ENCODE measurements around the gene RREB1. TPM values are rescaled to one million over a fixed set of nuclear protein-coding genes. Genes with fewer than 3 reads are reported as not detected.

The RREB1 gene
- total and polyA plus RNA-seq, 2 experiments from 2014 or later, result 8.5 to 25.5 TPM

DNA sequence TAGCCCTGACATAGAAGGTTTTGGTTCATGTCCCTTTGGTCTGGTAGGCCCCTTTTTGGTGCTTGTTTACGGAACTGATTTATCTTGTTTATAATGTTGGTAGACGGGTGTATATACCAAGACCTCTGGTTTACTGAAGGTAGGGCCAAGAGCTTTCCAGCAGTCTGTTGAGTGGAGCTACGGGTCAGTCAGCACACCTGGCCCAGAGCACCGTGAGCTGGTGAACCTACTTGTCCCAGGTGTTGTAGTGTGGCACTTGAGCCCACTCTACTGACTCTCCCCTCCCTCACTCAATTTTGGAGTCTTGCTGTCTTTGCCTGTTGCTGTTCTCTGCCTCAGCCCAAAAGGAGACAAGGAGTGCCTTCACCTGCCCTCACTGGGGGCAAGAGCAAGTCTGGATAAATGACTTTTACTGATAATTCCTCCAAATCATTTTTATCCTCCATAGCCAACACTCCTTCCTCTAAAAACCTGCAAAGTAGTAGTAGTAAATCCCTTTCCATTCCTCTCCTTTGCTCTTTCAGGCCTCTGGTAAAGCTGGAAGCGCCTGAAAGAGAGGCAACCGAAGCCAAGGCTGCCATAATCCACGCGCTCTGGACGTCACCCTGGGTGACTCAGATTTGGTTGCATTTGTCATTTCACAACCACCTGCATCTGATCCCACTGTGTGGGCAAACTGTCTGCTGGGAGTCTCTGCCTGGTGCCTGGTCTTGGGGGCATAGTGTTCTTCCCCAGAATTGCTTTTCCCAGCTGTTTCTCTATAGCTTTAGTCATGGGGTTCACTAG lies 22.2 kb downstream of the RREB1 start:
- Mint-ChIP-seq H3K27ac (no peak overlapping the region; the same call in 1 of the 2 replicates), H3K27me3 (ENCODE audit: insufficient read depth, low read depth, poor library complexity) (peaks cover 4% of the 10 kb centered on the region), H3K4me3 (no peak overlapping the region), H3K4me1 (peaks cover 27% of the 10 kb centered on the region), H3K9me3 (no peaks in the 10 kb centered on the region; the same call in 2 of the 3 replicates), H3K36me3 (ENCODE audit: low read depth) (peaks cover 4% of the 10 kb centered on the region)
- ATAC-seq (no peak), DNase-seq (ENCODE audit: low spot score) (no peak)
- TF ChIP-seq CREB1 (CRISPR knock-in tag; IDR thresholded peaks at IDR 0.05; ENCODE audit: low read depth) (no peak), EZH2phosphoT487 (IDR thresholded peaks at IDR 0.05; ENCODE audit: unreplicated experiment) (no peak), NANOG (IDR thresholded peaks at IDR 0.05; ENCODE audit: borderline replicate concordance) (no peak), EZH2 (IDR thresholded peaks at IDR 0.05; ENCODE audit: low read depth, unreplicated experiment) (no peak), CTCF (conservative IDR thresholded peaks at IDR 0.05; ENCODE audit: low read depth in 2 of 2) (no peak), ETS1 (IDR thresholded peaks at IDR 0.05) (no peak), STAT1 (IDR thresholded peaks at IDR 0.05; ENCODE audit: unreplicated experiment) (no peak), POLR2AphosphoS5 (IDR thresholded peaks at IDR 0.05; ENCODE audit: low read depth) (no peak)
- TF ChIP-seq, protein P1, sequence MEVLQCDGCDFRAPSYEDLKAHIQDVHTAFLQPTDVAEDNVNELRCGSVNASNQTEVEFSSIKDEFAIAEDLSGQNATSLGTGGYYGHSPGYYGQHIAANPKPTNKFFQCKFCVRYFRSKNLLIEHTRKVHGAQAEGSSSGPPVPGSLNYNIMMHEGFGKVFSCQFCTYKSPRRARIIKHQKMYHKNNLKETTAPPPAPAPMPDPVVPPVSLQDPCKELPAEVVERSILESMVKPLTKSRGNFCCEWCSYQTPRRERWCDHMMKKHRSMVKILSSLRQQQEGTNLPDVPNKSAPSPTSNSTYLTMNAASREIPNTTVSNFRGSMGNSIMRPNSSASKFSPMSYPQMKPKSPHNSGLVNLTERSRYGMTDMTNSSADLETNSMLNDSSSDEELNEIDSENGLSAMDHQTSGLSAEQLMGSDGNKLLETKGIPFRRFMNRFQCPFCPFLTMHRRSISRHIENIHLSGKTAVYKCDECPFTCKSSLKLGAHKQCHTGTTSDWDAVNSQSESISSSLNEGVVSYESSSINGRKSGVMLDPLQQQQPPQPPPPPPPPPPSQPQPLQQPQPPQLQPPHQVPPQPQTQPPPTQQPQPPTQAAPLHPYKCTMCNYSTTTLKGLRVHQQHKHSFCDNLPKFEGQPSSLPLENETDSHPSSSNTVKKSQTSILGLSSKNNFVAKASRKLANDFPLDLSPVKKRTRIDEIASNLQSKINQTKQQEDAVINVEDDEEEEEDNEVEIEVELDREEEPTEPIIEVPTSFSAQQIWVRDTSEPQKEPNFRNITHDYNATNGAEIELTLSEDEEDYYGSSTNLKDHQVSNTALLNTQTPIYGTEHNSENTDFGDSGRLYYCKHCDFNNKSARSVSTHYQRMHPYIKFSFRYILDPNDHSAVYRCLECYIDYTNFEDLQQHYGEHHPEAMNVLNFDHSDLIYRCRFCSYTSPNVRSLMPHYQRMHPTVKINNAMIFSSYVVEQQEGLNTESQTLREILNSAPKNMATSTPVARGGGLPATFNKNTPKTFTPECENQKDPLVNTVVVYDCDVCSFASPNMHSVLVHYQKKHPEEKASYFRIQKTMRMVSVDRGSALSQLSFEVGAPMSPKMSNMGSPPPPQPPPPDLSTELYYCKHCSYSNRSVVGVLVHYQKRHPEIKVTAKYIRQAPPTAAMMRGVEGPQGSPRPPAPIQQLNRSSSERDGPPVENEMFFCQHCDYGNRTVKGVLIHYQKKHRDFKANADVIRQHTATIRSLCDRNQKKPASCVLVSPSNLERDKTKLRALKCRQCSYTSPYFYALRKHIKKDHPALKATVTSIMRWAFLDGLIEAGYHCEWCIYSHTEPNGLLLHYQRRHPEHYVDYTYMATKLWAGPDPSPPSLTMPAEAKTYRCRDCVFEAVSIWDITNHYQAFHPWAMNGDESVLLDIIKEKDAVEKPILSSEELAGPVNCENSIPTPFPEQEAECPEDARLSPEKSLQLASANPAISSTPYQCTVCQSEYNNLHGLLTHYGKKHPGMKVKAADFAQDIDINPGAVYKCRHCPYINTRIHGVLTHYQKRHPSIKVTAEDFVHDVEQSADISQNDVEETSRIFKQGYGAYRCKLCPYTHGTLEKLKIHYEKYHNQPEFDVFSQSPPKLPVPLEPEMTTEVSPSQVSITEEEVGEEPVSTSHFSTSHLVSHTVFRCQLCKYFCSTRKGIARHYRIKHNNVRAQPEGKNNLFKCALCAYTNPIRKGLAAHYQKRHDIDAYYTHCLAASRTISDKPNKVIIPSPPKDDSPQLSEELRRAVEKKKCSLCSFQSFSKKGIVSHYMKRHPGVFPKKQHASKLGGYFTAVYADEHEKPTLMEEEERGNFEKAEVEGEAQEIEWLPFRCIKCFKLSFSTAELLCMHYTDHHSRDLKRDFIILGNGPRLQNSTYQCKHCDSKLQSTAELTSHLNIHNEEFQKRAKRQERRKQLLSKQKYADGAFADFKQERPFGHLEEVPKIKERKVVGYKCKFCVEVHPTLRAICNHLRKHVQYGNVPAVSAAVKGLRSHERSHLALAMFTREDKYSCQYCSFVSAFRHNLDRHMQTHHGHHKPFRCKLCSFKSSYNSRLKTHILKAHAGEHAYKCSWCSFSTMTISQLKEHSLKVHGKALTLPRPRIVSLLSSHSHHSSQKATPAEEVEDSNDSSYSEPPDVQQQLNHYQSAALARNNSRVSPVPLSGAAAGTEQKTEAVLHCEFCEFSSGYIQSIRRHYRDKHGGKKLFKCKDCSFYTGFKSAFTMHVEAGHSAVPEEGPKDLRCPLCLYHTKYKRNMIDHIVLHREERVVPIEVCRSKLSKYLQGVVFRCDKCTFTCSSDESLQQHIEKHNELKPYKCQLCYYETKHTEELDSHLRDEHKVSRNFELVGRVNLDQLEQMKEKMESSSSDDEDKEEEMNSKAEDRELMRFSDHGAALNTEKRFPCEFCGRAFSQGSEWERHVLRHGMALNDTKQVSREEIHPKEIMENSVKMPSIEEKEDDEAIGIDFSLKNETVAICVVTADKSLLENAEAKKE (CRISPR knock-in tag; IDR thresholded peaks at IDR 0.05), result no peak
- Histone ChIP-seq H4K20me1 (replicated peaks; ENCODE audit: insufficient read depth) (peaks cover 10% of the 10 kb centered on the region; the same call in 1 of the 2 replicates), H3K4me1 (ENCODE audit: insufficient read depth) (no peaks in the 10 kb centered on the region), H3K4me3 (no peak overlapping the region), H3K27me3 (ENCODE audit: insufficient read depth) (no peaks in the 10 kb centered on the region), H3K4me2 (no peak overlapping the region), H2AFZ (no peak overlapping the region), H3K36me3 (ENCODE audit: insufficient read depth) (no peaks in the 10 kb centered on the region), H3K79me2 (replicated peaks; ENCODE audit: insufficient read depth) (peaks cover 95% of the 10 kb centered on the region), H3K9me2 (ENCODE audit: insufficient read depth) (no peaks in the 10 kb centered on the region), H3F3A (replicated peaks; ENCODE audit: low read depth) (no peaks in the 10 kb centered on the region), H3K27ac (ENCODE audit: low read depth) (0 out of 2 replicates have a peak overlapping the region, but pooled peaks have one; percentile 45)

All from GM23338 (cell line).